Lower leg skin (tissue), 4 donors: Measurements from ENCODE around the gene GINS1. TPM values are rescaled to one million over a fixed set of nuclear protein-coding genes. Genes with fewer than 3 reads are reported as not detected.

Experiments
- DNase-seq, 2 donors: peaks; one replicate each; pipeline ENCODE4 v3.0.0-alpha.2; 2019; ENCODE audit warnings: low spot score in 2 of 2
- H3K4me3 ChIP-seq: fragments of 200-600 bp; sonication (generic); 2 replicates; pipeline ENCODE4 v1.5.1; 2017; ENCODE audit warnings: mild to moderate bottlenecking, low read depth; ENCODE audit not compliant: poor library complexity, severe bottlenecking
- CTCF ChIP-seq, 3 donors: fragments of 450-650 bp; IDR thresholded peaks; one replicate each; pipeline ENCODE4 v1.5.1; 2016; ENCODE audit warnings: antibody characterized with exemption in 3 of 3, mild to moderate bottlenecking in 3 of 3, moderate library complexity in 2 of 3
- POLR2A ChIP-seq, 2 donors: fragments of 450-650 bp; IDR thresholded peaks; one replicate each; pipeline ENCODE4 v1.6.1; 2016 to 2017; ENCODE audit warnings: antibody characterized with exemption in 2 of 2, mild to moderate bottlenecking in 1 of 2, moderate library complexity in 1 of 2
- WGBS, 2 donors: methylation state at CpG; one replicate each; pipeline ENCODE4 v1.1.5; 2018; 5-methylcytosine and 5-hydroxymethylcytosine counted together
- intact Hi-C: fragments of 100-400 bp; cut with DNase I; formaldehyde crosslinking; loops from one replicate; pipeline ENCODE4 v1.15.0; 2023; ENCODE audit warnings: low total_unique reads
- total RNA-seq, 4 donors: library from RNA; depleted of rRNA; stranded (reverse); fragments of >200 nt; gene quantifications; one replicate each; pipeline ENCODE4 v1.1.0, GENCODE V29; 2016

GINS1 gene
- total RNA-seq, 4 donors from 2014 or later = 0.63 to 2.8 (median 1.4) TPM

- TF ChIP-seq CTCF (IDR thresholded peaks at IDR 0.05) = no peak
- TF ChIP-seq POLR2A (IDR thresholded peaks at IDR 0.05) = no peak
- intact Hi-C loops = no loop called here
- WGBS, 2 donors = 73 to 80% methylated on average over 21 to 22 of the region's 22 CpGs
- DNase-seq = no peak
- H3K4me3 ChIP-seq = no peak overlapping the region
These were observed 90.3 kb downstream of the GINS1 start for GRCh38 chr20:25497586-25498279.

Other genes with a start within 250 kb of the GINS1 start
- gene ENTPD6, start 212.0 kb upstream of the GINS1 start, total RNA-seq = 10 to 100 TPM; 37.5 to 59.7 (median 43.0) TPM
- gene PYGB, start 159.6 kb upstream of the GINS1 start, total RNA-seq = 100 to 1,000 TPM in 3 of 4 donors, 10 to 100 TPM in 1; 99.0 to 308 (median 194) TPM
- gene ABHD12, start 16.8 kb upstream of the GINS1 start, total RNA-seq = 100 to 1,000 TPM in 2 of 4 donors, 10 to 100 TPM in 2; 51.7 to 121 (median 103) TPM
- 1 to 10 TPM; 2.1 to 4.7 (median 3.7) TPM for gene NINL, start 177.9 kb downstream of the GINS1 start, total RNA-seq
- 1 to 10 TPM; 3.2 to 4.3 (median 3.6) TPM for gene NANP, start 216.3 kb downstream of the GINS1 start, total RNA-seq